Liver (tissue), 9 donors: ENCODE results near the gene PFDN4. TPM values are rescaled to one million over a fixed set of nuclear protein-coding genes. Genes with fewer than 3 reads are reported as not detected.

Source experiments
- DNase-seq: peaks from one replicate; pipeline ENCODE4 v3.0.0-alpha.2; 2017; ENCODE audit warnings: low spot score
- H3K27ac ChIP-seq, 2 donors: one replicate each; pipeline ENCODE4 v1.7.0; 2013; ENCODE audit warnings: inconsistent platforms in 2 of 2, low read length in 2 of 2, control low read depth in 1 of 2, low read depth in 1 of 2, mild to moderate bottlenecking in 1 of 2
- H3K27me3 ChIP-seq, 4 donors: one replicate each; pipeline versions ENCODE4 v1.6.1 to v1.7.0; 2013; ENCODE audit warnings: low read length in 3 of 4, inconsistent platforms in 1 of 4, mild to moderate bottlenecking in 1 of 4, moderate library complexity in 1 of 4; ENCODE audit not compliant: control insufficient read depth in 4 of 4, insufficient read depth in 4 of 4
- H3K36me3 ChIP-seq, 4 donors: one replicate each; pipeline versions ENCODE4 v1.6.1 to v1.7.0; 2013; ENCODE audit warnings: low read length in 3 of 4, mild to moderate bottlenecking in 3 of 4, low read depth in 1 of 4, moderate library complexity in 1 of 4; ENCODE audit not compliant: control insufficient read depth in 4 of 4, insufficient read depth in 3 of 4
- H3K4me1 ChIP-seq, 4 donors: one replicate each; pipeline versions ENCODE4 v1.6.1 to v1.7.0; 2013; ENCODE audit warnings: low read length in 3 of 4, mild to moderate bottlenecking in 3 of 4, moderate library complexity in 1 of 4; ENCODE audit not compliant: control insufficient read depth in 4 of 4, insufficient read depth in 4 of 4
- H3K4me3 ChIP-seq, 3 donors: one replicate each; pipeline versions ENCODE4 v1.6.1 to v1.7.0; 2013; ENCODE audit warnings: low read length in 3 of 3, control low read depth in 1 of 3, low read depth in 1 of 3, mild to moderate bottlenecking in 1 of 3
- H3K9ac ChIP-seq, 2 donors: one replicate each; pipeline ENCODE4 v1.7.0; 2013; ENCODE audit warnings: low read length in 2 of 2, mild to moderate bottlenecking in 2 of 2, moderate library complexity in 2 of 2, control low read depth in 1 of 2, low read depth in 1 of 2
- H3K9me3 ChIP-seq, 4 donors: one replicate each; pipeline versions ENCODE4 v1.6.1 to v1.7.0; 2013; ENCODE audit warnings: low read length in 3 of 4; ENCODE audit not compliant: control insufficient read depth in 4 of 4
- CTCF ChIP-seq: fragments of 150-350 bp; IDR thresholded peaks from 2 replicates; pipeline ENCODE4 v1.5.1; 2017; ENCODE audit warnings: improper control_type of control experiment, low read depth, low read length; ENCODE audit not compliant: missing input control
- EGR1 ChIP-seq, 2 donors: IDR thresholded peaks; 2 replicates each; pipeline ENCODE4 v1.6.1; 2016 to 2018; ENCODE audit warnings: antibody characterized with exemption in 2 of 2, low read depth in 2 of 2
- FOXA1 ChIP-seq: IDR thresholded peaks from 2 replicates; pipeline ENCODE4 v1.6.1; 2016; ENCODE audit warnings: antibody characterized with exemption
- FOXA2 ChIP-seq: IDR thresholded peaks from 2 replicates; pipeline ENCODE4 v1.6.1; 2016; ENCODE audit warnings: antibody characterized with exemption
- HNF4A ChIP-seq, 2 donors: conservative IDR thresholded peaks; 2 replicates each; pipeline ENCODE4 v1.6.1; 2016; ENCODE audit warnings: antibody characterized with exemption in 2 of 2, mild to moderate bottlenecking in 2 of 2
- JUND ChIP-seq, 2 donors: IDR thresholded peaks; 2 replicates each; pipeline ENCODE4 v1.6.1; 2016; ENCODE audit warnings: antibody characterized with exemption in 2 of 2
- MAX ChIP-seq: IDR thresholded peaks from 2 replicates; pipeline ENCODE4 v1.6.1; 2016; ENCODE audit warnings: antibody characterized with exemption
- NR2F2 ChIP-seq: IDR thresholded peaks from 2 replicates; pipeline ENCODE4 v1.6.1; 2016; ENCODE audit warnings: antibody characterized with exemption
- REST ChIP-seq: IDR thresholded peaks from 2 replicates; pipeline ENCODE4 v1.6.1; 2016; ENCODE audit warnings: antibody characterized with exemption, mild to moderate bottlenecking
- RXRA ChIP-seq, 2 donors: IDR thresholded peaks; 2 replicates each; pipeline ENCODE4 v1.6.1; 2017 to 2018; ENCODE audit warnings: antibody characterized with exemption in 2 of 2, mild to moderate bottlenecking in 1 of 2
- ZBTB33 ChIP-seq: IDR thresholded peaks from 2 replicates; pipeline ENCODE4 v1.6.1; 2016; ENCODE audit warnings: antibody characterized with exemption
- WGBS: extraction: QIAGEN DNeasy Blood & Tissue Kit; methylation state at CpG from one replicate; pipeline ENCODE4 v1.1.7; 2013; 5-methylcytosine and 5-hydroxymethylcytosine counted together
- polyA plus RNA-seq, 2 donors: library from polyadenylated mRNA; stranded (reverse) in 1 of 2; unstranded in 1 of 2; fragments of 200-250 nt in 1 of 2; fragments of >200 nt in 1 of 2; fragmentation: Nextera tagmentation in 1 of 2; extraction: Ambion mirVana in 1 of 2; gene quantifications; one replicate each; pipeline versions ENCODE4 v1.2.1 to v1.2.3, GENCODE V29; 2013 to 2015
- total RNA-seq, 2 donors: library from RNA; depleted of rRNA; stranded (reverse); fragments of >200 nt; gene quantifications; one replicate each; pipeline ENCODE4 v1.2.3, GENCODE V29; 2014
- donor health status: healthy.
- donor health status: healthy.
- donor health status: healthy.
- donor health status: healthy.
- donor health status: healthy.

Gene PFDN4
- total and polyA plus RNA-seq, 4 donors, result 12.9 to 17.3 (median 13.5) TPM

- Histone ChIP-seq H3K9ac (no peak overlapping the region), H3K4me1 (peaks cover 5 to 22% (median 12%) of the 10 kb centered on the region in 4 donors), H3K36me3 (no peaks in the 10 kb centered on the region), H3K9me3 (no peaks in the 10 kb centered on the region), H3K27ac (no peak overlapping the region), H3K27me3 (peaks cover 5 to 14% (median 8%) of the 10 kb centered on the region in 4 donors), H3K4me3 (peak overlapping the region in 1 of 3 donors; percentile 32)
- TF ChIP-seq NR2F2 (no peak), JUND (IDR thresholded peaks at IDR 0.05) (no peak), FOXA1 (no peak), HNF4A (conservative IDR thresholded peaks at IDR 0.05) (no peak), FOXA2 (no peak)
- DNase-seq, result no peak
- WGBS, result 43% methylated on average over 18 of the region's 18 CpGs
Measured at GRCh38 chr20:54174457-54175175, 33.3 kb upstream of the PFDN4 start.

- WGBS, result 93% methylated on average over 2 of the region's 2 CpGs
- Histone ChIP-seq H3K9ac (no peak overlapping the region), H3K27me3 (peaks cover 4 to 7% (median 4%) of the 10 kb centered on the region in 4 donors), H3K4me1 (peaks cover 5 to 22% (median 12%) of the 10 kb centered on the region in 4 donors), H3K9me3 (no peaks in the 10 kb centered on the region), H3K4me3 (no peak overlapping the region), H3K27ac (no peak overlapping the region), H3K36me3 (no peaks in the 10 kb centered on the region)
- TF ChIP-seq ZBTB33 (no peak), MAX (no peak), NR2F2 (no peak), REST (no peak), EGR1 (IDR thresholded peaks at IDR 0.05; ENCODE audit: low read depth in 2 of 2) (no peak), RXRA (IDR thresholded peaks at IDR 0.05) (no peak), CTCF (no peak), FOXA2 (no peak)
- DNase-seq, result no peak
Measured at GRCh38 chr20:54176610-54177009, 31.3 kb upstream of the PFDN4 start.
